Left colon (tissue), 2 donors: Measurements from ENCODE around the gene PCYT1B. TPM values are rescaled to one million over a fixed set of nuclear protein-coding genes. Genes with fewer than 3 reads are reported as not detected.
"Not testable (repeated sequence)": the region's sequence is repeated elsewhere in the genome, so short reads cannot be mapped to it uniquely, and the experiment has no call there.

ENCODE experiments used
- ATAC-seq: fragments of 200-7000 bp; cut with Tn5 transposase; one replicate; pipeline ENCODE4 v1.9.1; 2020; ENCODE audit warnings: mild to moderate bottlenecking, moderate library complexity
- DNase-seq, 2 donors: peaks; one replicate each; pipeline ENCODE4 v3.0.0-alpha.2; 2020
- intact Hi-C, 2 donors: fragments of 100-400 bp; cut with DNase I in 1 of 2; cut with micrococcal nuclease in 1 of 2; formaldehyde crosslinking; loops; one replicate each; pipeline versions ENCODE4 v1.11.2 to v1.14.0; 2022; cut with DNase I, micrococcal nuclease
- total RNA-seq, 2 donors: library from RNA; stranded (reverse); fragmentation: NEBNext Ultra II Directional; extraction: Animal tissue kit (Norgen Biotek cat#: 25700); gene quantifications; one replicate each; pipeline ENCODE4 v1.2.1, GENCODE V29; 2021
- donor health status: DM: no; HTN: no; CAD: no.
- donor health status: DM: yes; HTN: yes; CAD: no.

Gene PCYT1B
- total RNA-seq, 2 donors from 2014 or later, result 0.28 TPM; not detected in 1

DNA sequence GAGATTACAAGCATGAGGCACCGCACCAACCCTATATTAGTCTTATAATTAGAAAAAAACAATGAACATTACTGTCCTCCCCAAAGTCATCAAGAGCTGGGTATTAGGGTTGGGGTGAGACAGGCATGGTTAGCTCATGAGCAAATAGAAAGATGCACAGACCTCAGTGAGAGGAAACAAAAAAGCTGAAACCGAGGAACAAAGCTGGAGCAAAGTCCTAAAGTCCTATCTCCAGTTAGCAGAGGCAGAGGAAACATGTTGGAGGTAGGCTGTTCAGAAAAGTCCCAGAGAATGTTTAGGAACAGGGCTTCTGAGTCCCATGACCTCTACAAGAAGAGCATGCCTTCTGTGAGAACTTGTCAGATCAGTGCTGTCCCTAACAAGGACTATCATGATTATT, 4.6 kb upstream of the PCYT1B start:
- DNase-seq, result no peak
- no peak for ATAC-seq
- intact Hi-C loops, result no loop called here

DNA sequence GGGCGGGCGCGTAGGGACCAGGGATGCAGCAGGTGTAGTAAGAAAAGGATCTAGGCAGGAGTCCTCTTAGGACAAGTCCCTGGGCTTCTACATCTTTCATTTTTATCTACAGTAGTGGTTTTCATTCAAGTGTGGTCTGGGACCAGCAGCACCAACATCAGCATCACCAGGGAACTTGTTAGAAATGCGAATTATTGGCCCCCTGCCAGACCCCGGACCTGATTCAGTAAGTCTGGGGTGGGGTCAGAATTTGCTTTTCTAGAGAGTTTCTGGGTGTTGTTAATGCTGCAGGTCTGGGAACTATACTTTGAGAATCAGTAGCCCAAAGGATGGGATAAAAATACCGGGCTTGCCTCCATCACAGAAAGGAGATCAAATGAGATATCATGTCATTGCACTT, 1.3 kb upstream of the PCYT1B start:
- DNase-seq (no peak), ATAC-seq (no peak)
- intact Hi-C loops, result no loop called here

DNA sequence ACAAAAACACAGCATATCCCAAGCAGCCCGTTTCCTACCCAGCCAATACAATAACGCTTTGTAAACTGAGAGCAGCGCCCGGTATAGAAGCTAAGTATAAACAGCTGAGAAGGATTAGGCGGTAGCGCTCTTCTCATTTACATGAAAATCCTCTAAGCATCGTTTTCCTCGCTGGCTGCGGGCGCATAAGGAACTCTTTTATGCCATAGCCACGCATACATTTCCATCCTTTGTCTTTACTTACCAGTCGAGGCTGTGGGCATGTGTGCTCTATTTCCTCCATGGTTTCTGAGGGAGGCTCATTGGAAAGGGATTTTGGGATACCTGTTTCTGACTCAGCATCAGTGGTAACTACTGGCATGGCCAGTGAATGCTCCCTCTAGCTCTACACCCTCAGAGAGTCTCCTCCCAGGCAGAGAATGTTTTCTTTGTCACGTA, 383 bp downstream of the PCYT1B start:
- ATAC-seq (no peak), DNase-seq (no peak)
- intact Hi-C loops, result no loop called here

DNA sequence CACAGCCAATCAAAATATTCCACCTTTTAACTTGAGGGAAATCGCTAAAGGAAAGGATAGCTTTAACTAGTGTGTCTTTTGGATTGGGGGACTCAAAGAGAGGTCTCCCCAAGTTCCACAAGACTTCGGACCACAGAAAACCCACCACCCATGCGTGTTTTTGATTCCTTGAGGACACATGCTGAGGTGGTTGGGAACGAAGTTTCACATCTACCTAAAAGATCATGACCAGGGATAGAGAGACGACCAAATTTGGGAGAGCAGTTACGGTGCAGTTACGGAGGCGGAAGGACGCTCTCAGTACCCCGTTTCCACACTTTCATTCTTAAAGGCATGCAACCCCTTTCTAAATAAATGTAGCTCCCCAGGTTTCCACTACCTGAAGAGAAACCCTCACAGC, 1.1 kb downstream of the PCYT1B start:
- no peak for DNase-seq
- intact Hi-C loops, result no loop called here
- no peak for ATAC-seq

DNA sequence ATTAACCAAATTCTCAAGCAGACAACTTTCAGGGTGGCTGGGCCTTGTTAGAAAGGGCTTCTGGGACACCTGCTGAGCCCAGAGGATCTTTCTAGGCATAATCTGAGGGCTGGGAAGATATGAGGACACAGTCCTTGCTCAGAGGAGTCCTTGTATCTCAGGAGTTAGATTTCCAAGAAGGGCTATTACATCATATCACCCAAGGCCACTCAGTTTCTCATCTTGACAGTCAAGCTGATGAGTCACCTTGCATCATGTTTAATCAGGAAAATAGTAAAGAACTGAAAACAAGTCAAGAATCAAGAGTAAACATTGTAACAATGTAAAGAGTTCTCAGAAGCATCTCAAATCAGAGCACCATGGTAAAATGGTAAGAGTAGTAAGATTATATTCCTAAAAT, 4.0 kb downstream of the PCYT1B start:
- intact Hi-C loops, result no loop called here
- ATAC-seq, result no peak

DNA sequence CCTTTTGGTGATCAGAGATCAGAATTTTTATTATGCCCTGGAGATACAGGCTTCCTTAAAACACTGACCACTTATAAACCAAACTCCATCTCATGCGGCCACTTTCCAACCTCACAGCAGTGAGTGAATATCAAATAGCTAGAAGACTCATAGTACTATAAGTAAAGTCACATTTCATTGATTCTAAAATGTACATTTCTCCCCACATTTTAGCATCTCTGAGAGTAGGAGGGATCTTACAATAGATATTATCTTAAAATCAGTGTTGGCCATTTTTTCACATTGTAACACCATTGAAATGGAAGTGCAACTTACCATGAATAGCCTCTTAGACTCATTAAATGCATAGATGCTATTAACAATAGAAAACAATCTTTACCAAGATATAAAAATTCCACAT, 17.4 kb downstream of the PCYT1B start:
- intact Hi-C loops, result no loop called here
- DNase-seq (no peak), ATAC-seq (no peak)

More for the DNA sequence above, 4.0 kb downstream of the PCYT1B start:
- no peak for DNase-seq

DNA sequence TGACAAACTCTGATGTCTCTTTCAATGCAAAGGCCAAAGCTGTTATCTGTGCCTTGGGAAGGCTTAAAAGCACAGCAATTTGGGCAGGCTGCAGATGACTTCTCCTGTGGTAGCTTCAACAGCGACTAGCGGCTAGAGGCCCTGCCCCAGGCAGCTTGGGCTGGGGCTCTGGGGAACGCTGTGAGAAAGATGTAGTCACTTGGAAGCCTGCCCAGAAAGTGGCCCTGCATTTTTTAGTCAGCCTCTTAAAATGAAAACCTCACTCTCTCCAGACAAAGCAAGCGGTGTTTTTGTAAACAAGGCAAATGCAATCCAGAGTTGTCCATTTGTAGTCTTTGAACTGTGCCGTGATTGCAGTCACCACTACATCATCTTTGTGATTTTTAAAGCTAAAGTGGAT, 27.5 kb downstream of the PCYT1B start:
- DNase-seq (no peak), ATAC-seq (no peak)
- intact Hi-C loops, result no loop called here

DNA sequence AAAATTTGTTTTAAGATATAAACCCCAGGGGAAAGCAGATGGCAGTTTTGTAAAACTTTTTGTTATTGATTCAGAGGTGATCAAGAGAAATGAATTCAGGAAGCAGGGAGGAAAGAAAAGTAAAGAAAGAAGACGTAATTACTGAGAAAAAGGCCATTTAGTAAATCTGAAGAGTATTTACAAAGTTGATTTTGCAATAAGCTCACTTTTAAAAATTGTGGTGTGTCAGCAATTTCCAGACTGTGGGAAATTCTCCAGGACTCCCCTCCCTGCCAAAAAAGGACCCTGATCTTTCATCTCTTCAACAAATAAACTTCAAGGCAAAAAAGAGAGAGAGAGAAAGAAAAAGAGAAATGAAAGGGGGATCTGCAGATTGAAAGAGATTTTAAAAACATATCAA, 36.6 kb downstream of the PCYT1B start:
- DNase-seq, result no peak

DNA sequence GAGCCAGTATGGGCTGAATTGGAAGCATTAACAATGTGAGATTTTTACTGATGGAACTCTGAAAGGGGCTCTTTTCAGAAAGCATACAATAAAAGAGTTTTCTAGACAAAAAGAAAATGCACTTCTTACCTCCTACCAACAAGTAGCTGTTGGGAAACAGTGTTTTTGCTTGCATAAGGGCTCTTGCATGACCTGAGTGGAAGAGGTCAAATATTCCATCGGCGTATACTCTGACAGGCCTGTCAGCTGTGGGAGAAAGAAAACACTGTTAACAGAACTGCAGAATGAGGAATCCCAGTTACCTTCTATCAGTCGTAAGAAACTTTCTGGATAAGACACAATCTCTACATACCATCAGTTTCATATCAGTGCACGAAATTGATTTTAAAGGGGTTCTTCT, 39.5 kb downstream of the PCYT1B start:
- intact Hi-C loops, result no loop called here
- ATAC-seq (no peak), DNase-seq (no peak)

More for the DNA sequence above, 36.6 kb downstream of the PCYT1B start:
- intact Hi-C loops, result no loop called here
- ATAC-seq, result no peak

DNA sequence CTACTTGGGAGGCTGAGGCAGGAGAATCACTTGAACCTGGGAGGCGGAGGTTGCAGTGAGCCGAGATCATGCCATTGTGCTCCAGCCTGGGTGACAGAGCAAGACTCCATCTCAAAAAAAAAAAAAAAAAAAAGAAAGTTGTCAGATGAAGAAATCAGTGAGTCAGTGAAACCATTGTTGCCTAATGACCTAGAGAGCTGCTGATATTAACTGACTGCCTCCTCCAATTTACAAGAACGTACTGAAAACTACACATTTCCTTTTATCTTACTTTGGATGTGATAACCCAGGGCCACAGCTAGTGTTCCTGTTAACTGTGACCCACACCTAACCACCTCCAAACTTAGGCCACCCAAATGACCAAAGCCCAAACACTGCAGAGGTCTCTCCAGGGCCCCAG, 41.2 kb downstream of the PCYT1B start:
- ATAC-seq, DNase-seq, intact Hi-C loops: not testable (repeated sequence)

DNA sequence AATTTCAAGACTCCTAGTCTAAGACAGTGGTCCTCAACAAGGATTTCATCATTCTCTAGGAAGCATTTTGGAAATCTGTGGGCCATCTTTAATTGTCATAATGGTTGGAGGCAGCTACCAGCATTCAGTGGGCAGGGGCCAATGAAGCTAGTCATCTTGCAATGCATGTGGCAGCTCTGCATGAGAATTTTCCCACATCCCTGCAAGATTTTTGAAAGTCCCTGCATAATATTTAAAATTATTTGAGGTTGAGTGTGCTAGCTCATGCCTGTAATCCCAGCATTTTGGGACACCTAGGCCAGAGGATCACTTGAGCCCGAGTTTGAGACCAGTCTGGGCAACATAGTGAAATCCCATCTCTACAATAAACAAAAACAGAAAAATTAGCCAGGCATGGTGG, 44.0 kb downstream of the PCYT1B start:
- ATAC-seq (no peak), DNase-seq (no peak)
- intact Hi-C loops, result no loop called here

DNA sequence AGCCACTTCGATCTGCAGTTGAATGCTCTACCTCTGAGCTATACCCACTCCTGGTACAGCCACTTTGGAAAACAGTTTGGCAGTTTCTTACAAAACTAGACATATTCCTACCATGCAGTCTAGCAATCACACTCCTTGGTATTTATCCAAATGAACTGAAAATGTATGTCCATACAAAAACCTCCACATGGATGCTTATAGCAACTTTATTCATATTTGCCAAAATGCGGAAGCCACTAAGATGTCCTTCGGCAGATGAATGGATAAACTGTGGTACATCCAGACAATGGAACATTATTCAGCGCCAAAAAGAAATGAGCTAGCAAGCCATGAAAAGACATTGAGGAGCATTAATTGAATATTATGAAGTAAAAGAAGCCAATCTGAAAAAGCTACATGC, 45.3 kb downstream of the PCYT1B start:
- DNase-seq, result no peak
- ATAC-seq, result no peak
- intact Hi-C loops, result no loop called here

DNA sequence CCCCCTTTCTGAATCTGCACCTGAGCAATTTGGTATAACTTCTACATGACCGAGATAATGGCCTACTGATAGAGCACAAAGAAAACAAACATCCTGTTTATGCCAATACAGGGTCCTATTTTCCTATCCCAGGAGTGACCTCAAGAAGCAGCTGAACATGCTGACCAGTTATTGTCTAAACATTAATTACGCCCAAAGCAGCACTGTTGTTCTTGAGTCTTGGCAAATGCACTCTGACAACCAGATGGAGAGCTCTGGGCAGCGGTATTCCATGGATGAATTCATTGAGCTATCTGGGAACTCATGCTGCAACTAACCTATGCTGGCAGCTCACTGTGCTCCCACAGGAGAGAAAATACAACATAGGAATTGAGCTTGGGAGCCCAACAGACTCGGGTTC, 52.6 kb downstream of the PCYT1B start:
- intact Hi-C loops, result no loop called here
- DNase-seq, result no peak
- ATAC-seq, result no peak

DNA sequence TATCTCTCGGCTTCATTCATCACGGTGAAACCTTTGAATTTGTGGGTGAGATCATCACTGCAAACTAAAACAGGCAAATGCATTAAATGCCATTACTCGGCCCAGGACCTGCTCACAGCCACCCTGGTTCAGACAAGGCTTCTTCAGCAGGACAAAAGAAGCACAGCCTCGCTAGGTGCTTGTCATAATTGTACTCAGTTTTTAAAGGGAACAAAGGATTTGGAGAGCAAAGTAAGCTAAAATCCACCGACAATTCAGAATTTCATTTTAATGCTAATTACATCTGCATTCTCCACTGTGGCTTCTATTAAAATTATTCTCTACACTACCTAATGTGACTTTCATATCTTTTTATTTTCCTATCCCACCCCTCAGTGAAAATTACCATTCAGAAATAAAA, 57.0 kb downstream of the PCYT1B start:
- ATAC-seq (no peak), DNase-seq (no peak)
- intact Hi-C loops, result no loop called here

DNA sequence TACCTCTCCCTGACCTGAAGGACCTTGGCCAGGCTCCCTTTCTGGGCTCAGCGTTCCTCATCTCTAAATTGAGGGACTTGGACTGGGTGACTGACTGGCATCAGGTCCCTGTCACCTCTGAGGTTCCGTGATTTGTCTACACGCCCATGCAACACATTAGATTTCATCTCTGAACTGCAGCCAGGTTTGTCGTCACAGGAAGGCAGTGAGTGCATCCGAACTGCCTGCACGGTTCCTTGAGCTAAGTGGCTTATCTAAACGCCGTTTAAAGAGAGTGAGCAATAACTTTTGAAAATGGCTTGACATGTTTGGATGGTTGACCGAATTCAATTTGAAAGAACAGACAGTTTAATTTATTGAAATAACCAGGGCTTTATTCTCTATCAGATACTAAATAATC, 70.1 kb downstream of the PCYT1B start:
- no peak for ATAC-seq
- DNase-seq, result no peak
- intact Hi-C loops, result no loop called here

DNA sequence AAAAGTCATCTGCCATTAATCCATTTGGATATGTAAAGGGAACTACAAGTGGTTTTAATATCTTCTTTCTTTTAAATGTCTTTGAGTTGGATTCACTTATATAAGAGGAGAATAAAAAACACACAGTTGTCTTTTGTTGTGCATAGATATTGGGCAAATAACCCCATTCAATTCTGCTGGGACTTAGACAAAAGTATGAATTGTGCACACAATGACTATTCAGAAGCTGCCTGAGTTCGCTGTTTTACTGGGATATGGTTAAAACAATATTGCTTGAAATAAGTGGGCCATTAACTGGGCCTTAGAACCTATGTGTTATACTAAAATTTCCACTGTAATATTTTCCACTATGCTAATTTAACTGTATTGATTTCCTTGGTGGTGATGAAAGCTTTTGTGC, 71.7 kb downstream of the PCYT1B start:
- ATAC-seq, result no peak
- no peak for DNase-seq
- intact Hi-C loops, result no loop called here

DNA sequence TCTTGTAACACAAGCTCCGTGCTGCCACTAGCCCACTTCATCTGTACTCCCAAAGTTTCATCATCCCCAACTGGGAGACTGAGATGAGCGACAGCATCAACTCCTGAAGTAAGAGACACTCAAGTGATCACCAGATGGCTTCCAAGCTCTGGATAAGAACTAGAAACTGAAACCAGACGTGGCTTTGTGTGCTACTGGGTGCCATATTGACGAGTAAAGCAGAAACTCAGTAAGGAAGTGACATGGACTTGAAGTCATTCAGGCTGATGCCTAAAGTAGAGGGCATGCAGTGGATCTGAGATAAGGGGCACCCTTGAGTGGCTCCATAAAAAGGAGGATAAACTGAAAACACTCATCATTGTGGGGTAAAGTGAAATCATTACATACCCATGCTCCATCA, 72.4 kb downstream of the PCYT1B start:
- DNase-seq, result no peak
- ATAC-seq, result no peak
- intact Hi-C loops, result no loop called here

DNA sequence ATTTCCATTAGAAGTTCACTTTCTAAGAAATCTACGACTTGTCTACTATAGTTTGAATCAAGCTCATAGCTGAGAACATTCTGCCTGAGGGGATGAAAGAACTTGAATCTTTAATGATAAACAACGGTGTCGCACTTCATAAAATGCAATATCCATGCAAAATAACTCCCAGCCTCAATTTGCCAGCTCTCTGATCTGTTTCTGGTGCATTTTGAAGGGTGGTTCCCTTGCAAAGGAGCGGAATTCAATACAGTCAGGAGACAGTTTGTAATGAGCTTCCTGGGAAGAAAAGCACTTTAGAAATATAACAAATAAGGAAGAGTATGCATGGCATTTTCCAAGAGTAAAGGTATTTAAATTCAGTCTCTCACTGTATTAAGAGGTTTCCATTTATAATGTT, 80.0 kb downstream of the PCYT1B start:
- DNase-seq, result no peak

DNA sequence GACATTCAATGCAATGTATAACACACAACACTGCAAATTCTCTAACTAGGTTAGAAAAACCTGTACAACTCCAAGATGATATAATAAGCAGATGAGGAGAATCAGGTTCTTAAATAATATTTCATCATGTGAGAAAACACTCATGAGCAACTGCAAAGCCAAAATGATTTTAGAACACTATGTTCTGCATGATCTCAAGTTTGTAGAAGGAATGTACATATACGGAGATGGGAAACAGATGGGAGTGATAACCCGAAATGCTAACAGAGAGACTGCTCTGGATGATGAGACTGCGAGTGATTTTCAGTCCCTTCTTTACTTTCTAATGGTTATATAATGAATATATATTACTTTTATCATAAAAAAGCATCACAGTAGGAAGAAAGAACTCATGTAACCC, 80.9 kb downstream of the PCYT1B start:
- no peak for ATAC-seq
- DNase-seq, result no peak
- intact Hi-C loops, result no loop called here

More for the DNA sequence above, 80.0 kb downstream of the PCYT1B start:
- intact Hi-C loops, result no loop called here
- ATAC-seq, result no peak

DNA sequence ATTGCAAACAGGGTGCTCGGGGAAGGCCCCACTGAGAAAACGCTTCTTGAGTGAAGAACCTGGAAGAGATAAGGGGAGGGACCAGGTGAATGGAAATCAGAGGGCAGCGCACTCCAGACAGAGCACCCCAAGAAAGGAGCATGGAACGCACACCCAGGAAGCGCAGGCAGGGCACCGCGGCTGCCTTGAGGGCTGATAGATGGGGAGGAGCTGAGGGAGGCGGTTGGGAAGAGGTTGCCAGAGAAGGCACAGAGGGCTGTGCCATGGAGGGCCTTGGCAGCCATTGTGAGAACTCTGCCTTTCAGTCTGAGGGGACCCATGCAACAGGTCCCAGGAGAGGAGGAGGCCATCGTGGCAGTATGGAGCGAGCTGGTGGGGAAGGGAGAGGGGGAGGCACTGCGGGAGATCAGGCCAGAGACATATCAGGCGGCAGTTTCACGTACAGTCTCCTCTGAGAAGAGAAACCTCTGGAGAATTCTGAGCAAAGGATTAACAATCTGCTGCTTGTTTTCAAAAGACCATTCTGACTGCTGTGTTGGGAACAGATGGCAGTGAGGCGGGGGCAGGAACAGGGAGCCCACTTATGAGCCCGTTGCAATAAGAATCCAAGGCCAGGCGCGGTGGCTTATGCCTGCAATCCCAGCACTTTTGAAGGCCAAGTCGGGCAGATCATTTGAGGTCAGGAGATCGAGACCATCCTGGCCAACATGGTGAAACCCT, 83.7 kb downstream of the PCYT1B start:
- intact Hi-C loops, result no loop called here
- ATAC-seq (no peak), DNase-seq (no peak)

DNA sequence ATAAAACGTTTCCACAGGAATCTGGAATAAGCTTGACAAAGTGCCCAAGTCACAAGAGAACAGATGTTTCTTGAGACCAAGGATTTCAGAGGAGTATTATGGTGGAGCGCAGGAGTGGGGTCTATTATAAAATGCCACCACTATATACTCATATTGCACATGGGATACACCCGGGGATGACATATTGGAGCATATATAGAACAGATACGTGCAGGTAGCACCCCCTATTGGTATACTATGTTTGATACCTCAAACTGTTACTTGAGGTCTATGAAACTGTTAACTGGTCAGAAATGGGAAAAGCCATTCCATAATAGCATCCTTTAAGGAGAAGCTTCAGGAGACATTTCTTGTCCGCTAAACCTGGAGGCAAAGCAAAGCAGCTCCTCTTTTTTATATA, 86.0 kb downstream of the PCYT1B start:
- DNase-seq (no peak), ATAC-seq (peak; percentile 58)
- intact Hi-C loops, result no loop called here
